NCI-H2029 (cell line): ENCODE results near the gene GFRA1.

ENCODE experiments used
- DNase-seq: peaks from one replicate; lab custom pipeline; 2025; lab: John Stamatoyannopoulos, UW

Gene GFRA1

DNA sequence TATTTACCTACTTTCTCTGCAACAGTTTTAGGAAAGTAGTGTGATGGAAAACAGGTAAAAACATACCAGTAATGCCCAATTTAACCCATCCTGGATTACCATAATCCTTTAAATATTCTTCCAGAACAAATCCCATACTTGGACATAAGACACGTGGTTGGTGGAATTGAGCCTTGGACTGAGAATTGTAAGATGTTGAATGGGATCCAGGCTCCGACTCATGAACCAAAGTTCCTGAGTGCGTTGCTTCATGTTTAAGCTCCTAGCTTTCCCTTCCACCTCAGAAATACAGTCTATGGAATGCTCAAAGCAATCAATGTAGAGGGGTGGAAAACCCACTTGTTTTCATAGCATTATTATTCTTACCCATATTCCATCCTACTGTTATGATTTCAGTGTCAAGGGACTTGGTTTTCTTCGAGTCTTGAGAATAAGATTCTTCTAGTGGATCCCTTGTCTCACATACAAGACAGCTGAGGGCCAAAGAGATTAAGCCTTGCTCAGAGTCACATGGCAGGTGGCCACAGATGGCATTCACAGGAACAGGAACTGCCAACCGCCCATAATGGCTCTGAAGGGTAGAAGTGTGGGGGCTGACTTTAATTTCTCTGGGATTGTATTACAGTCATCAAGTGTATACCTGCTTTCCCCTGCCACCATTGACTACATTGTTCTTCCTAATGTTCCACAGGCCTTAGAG lies 171.2 kb downstream of the GFRA1 start:
- DNase-seq, result no peak

DNA sequence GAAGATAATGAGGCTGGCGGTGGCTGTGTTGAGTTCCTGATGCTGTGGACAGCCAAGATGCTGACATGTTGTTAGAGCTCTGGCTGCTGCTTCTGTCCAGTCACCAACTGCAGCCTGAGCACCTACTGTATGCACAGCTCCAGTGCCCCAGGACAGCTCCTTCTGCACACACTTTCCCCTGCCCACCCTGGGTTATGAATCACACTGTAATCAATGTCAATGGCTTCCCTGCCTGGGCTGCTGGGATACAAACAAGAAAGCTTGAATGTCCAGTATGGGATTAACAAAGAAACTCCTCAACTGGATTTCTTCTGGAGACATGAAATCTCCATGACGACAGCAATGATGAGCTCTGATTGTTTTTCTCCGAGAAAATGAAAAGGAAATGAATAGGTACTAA lies 172.0 kb downstream of the GFRA1 start:
- no peak for DNase-seq

DNA sequence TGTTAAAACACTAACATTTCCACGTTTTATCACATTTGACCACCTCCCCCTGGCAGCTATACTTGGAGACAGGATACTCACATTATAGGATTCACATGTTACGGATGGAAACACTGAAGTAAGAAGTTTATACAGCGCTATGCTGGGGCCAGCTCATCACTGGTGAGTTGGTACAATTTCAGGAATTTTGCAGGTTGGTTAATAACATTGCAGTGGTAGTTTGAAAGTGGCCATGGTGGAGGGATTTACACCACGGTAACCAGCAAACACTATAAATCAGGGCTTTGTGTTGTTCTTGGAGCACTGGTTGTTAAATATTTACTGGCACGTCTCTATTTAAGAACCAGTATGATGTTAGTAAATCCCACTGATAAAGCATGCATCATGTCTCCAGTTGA lies 174.0 kb downstream of the GFRA1 start:
- no peak for DNase-seq

DNA sequence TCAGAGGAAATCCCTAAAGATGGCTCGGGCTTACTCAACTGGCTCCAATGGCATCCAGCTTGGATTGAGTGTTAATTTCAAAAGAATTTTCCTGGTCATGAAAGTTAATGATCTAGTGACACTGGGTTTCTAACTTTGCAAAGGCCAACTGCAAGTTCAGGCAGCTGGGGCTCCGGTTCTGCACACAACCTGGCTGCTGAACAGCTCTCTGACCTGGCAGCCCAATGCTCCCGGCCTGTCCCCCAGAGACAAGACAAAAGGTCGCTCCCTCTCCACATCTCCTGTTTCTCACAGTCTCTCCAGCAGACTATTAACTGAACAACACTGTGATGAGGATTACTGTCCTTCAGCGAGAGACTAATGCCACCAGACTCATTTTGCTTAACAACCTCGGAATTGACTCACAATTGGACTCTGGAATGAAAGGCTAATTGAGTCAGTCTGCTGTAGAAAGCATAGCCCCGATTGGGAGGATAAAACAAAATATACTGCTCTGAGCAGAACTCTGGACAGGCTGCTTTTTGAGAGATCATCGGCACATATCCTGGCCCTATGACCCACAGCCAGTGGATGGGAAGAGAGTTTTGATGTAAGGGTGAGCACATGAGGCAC lies 174.5 kb downstream of the GFRA1 start:
- no peak for DNase-seq

DNA sequence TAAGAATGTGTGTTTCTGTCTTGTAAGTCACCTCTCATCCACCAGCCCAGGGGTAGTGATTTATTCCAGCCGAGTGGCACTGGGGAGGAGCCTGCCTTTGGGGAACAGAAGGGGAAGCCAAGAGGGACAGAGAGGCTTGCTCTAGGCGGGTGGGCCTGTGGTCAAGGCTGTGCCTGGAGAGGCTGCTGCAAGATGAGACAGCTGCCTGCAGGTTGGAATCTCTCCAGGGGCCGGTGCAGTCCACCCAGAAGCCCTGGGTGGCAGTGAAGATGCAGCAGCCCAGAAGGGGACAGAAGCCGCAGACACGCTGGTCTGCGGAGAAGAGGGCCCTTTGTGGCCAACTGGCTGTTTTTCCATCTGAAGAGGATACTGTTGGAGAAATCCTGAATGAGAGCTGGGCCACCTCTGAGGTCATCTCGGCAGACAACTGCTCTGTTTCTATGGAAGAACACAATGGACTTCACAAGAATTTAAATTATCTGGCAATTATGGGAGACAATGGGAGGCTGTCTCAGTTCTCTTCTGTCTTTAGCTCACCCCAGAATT lies 175.7 kb downstream of the GFRA1 start:
- DNase-seq, result no peak

DNA sequence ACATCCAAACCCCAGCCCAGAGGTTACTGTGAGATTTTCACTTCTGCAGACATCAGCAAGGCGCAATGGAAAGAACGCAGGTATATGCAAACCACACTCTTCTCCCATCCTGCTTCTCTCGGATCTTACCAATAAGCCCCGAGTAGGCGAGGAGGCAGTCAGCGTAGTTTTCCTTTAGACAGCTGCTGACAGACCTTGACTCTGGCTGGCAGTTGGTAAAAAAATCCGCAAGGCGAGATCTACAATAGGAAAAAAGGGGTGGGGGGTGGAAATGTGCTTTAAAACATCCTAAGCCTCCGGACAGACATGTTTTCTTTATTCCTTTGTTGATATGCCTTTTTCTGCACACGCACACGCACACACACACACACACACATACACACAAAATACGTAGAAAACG lies 176.5 kb downstream of the GFRA1 start:
- DNase-seq, result no peak

DNA sequence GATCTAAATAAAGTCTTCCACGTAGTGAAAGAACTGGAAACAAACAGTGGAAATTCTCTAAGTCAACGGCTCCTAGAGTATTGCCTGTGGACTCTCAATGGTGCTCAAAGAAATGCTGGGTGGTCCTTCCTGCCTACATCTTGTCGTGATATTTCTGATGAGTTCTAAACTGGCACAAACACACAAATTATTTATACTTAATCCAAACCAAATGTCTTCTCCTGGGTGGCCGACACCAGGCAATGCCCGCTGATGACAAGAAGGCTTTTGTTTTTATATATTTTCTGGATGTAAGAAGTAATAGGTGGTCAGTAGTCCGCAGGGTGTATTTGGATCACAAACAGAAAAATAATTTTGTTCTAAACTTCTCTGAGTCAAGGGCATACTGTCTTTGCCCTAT lies 178.7 kb downstream of the GFRA1 start:
- DNase-seq, result no peak

DNA sequence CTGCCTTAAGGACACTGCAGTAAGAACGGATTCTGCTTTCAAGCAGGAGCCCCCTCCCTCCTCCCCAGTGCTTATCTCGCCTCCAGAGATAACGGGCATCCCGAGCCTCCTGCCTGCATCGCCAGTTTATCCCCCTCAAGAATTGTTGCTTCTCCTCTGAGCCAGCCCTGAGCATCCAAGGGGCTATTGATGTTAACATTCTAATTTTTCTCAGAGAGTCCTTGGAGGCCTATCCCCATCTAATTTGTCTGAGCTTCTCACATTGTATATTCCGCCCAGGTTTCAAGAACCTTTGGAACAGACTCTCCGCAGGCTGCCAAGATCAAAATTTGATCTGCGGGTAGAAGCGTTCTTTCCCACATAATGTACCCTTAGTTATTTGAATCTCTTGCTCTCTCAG lies 180.0 kb downstream of the GFRA1 start:
- DNase-seq, result no peak

DNA sequence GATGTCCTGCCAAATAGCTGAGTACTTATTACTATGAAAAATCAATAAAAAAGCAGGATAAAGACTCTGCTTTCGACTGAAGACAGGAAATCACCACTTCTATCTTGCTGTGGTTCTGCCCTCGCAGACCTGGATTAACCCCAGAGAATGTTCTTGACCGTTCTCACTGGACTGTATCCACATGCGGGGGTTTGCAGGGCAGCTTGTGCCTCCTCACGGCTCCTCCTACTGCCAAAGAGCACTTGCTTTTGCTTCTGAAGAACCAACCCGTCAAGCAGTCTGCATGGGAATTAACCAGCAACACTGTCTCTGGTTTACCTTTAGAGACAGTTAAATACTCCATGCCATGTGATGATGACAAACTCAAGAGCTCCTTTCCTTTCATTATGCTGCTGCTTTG lies 184.0 kb downstream of the GFRA1 start:
- no peak for DNase-seq

DNA sequence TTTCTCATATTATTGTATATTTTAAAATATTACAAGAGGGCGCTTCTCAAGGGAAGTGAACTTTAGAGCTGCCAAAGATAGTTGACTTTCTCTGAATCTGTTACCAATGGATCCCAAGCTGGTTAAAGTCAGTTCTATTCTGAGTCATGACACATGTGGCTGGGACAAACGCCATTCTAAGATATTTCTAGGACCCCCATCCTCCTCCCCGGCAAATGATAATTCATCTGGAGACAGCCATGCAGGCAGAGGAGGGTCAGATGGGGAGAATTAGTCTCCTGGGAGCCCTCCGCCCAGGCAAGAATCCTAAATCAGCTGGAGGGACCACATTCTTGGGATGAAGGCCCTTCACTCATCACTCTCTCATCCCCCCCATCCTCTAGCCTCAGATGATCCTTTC lies 187.7 kb downstream of the GFRA1 start:
- no peak for DNase-seq

DNA sequence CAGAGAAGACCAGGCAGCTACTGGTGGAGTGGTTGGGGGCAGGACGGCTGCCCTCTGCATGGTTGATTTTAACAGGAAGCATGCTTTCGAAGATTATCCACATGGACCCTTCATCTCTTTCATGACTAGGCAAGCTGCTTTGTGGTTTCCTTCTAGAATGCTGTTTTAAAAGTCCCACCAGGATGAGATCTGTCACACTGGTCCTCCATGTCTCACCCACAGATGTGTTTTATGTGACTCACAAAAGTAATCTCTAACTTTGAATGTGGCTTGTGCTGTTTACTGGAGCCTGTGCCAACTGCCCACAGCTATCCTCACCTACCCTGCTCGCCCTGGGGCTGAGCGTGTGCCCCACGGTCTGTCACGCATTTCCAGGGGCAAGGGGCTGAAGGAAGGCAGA lies 188.8 kb downstream of the GFRA1 start:
- DNase-seq, result no peak

DNA sequence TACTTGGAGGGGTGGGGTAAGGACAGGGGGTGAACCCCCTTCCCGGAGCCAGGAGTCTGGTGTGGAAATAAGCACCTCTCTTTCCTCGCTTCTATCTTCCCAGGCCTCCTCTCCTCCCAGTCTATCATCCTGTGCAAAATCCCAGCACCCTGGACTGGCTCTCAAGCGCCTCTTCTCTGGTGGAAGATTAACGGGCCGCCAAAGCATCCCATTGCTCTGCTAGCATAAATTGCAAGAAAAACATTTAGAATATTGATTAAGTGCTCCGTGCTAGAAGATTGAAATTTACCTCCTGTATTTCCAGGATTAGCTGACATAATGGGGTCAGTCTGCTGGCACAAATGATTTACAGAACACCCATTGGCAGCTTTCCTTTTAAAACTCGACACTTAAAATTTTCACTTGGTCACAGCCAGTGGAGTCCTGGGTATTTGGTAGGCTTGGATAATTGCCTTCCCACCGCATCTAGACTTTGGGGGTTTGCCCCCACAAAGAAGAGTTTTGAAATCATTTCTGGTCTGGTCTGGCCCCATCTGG lies 189.7 kb downstream of the GFRA1 start:
- DNase-seq, result no peak

DNA sequence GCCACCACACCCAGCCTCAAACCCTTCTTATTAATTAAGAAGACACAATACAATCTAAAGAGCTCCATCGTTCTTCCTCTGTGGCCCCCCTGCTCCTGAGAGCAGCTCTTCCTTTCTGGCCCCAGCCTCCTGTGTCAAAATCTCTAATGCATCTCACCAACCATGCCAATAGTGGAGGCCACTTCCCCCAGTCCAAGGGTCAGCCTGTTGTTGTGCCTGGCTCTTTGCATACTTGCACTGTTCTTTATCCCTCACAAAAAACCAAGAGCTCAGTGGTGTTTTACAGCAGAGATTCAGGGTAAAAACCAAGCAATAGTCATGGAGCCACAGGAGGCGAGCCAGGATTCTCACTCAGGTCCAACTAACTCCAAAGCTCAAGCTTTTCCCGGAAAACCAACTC lies 190.2 kb downstream of the GFRA1 start:
- DNase-seq, result no peak

DNA sequence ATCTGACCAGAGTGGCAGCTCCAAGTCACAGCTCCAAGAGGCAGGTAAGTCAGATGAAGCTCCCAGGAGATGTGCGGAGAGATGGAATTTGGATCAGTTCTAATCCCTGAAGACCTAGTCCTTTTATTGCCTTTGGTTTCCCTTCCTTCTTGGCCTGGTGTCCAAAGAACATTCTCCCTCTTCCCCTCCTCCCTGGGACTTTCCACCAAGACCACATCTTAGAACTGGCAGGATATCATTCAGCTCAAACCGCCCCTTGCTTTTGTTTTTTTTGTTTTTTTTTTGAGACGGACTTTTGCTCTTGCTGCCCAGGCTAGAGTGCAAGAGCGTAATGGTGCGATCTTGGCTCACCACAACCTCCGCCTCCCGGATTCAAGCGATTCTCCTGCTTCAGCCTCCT lies 190.8 kb downstream of the GFRA1 start:
- no peak for DNase-seq

DNA sequence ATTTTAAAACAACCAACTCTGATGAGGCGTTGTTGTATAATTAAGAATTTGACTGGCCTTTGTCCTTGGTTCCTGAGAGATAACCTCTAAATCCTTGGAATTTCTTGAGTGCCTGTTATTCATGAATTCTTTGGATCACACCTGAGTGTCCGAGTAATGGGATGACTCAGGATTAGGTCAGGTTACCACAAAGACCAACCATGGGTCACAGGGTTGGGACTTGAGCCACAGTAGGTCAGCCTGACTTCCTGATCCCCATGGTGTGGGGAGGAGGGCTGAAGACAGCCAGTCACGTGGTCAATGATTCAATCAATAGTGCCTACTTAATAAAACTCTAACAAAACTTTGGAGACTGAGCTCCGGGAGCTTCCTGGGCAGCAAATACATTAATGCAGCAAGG lies 192.5 kb downstream of the GFRA1 start:
- DNase-seq, result no peak

DNA sequence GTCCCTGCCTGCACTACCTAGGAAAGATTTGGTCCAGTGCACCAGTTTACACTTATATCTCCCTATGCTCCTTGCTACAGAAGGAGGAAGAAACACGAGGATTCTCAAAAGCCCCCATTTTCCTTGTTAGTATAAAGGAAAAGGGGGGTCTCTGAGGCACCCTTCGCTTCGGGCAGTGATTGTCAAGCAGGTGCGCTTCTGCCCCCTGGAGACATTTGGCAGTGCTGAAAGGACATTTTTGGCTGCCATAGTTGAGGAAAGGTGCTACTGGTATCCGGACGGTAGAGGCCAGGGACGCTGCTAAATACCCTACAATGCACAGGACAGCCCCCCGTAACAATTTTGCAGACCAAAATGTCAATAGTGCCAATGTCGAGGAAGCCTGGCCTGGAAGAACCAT lies 193.7 kb downstream of the GFRA1 start:
- DNase-seq, result no peak

DNA sequence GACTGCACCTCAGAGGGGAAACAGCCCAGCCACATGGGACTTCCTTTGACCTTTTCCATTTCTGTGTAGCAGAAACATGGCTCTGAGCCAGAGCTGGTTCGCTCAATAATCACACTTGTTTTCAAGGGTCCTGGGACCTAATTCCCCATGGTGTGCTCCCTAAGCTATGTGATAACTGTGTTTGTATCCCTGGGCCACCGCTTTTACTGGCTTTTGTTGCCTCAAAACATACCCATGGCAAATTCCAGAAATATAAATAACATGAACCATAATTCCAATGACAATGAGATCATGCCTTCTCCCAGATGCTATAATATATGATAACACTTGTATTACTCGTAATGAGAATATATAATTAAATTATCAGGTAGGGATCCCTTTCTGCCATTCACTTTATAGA lies 196.4 kb downstream of the GFRA1 start:
- no peak for DNase-seq

DNA sequence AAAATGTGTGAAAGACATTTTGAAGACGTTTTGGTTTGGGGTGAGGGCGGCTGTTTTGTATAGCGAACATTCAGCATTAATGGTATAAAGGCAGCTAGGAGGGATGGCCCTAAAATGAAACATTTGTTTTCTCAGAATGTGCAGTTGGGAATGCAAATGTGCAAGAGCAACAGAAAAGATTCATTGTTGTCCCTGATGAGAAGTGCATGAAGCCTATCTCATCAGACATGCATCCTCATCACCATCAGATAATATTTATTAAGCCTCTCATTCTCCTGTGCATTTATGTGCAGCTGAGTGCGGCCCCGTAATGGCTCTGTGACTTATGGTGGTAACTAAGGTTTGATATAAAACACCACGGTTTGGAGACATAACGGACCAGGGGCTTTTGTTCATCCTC lies 199.5 kb downstream of the GFRA1 start:
- DNase-seq, result no peak

DNA sequence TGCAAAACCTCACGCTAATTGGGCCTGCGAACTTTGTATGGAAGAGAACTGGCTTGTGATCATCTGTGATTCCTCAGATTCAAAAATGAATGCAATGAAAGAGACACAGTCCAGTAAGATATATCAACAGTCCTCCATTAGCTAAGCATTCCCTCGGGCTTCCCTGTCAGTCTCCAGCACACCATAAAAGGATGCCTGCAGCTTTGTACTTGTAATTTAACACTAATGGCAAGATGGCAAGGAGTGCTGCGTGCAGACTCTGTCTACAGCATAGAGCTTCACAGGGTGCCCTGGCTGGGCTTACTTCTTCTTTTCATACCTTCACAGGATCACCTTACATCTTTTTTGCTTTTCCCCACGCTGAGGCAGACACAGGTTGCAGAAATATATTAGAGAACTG lies 200.0 kb downstream of the GFRA1 start:
- no peak for DNase-seq

DNA sequence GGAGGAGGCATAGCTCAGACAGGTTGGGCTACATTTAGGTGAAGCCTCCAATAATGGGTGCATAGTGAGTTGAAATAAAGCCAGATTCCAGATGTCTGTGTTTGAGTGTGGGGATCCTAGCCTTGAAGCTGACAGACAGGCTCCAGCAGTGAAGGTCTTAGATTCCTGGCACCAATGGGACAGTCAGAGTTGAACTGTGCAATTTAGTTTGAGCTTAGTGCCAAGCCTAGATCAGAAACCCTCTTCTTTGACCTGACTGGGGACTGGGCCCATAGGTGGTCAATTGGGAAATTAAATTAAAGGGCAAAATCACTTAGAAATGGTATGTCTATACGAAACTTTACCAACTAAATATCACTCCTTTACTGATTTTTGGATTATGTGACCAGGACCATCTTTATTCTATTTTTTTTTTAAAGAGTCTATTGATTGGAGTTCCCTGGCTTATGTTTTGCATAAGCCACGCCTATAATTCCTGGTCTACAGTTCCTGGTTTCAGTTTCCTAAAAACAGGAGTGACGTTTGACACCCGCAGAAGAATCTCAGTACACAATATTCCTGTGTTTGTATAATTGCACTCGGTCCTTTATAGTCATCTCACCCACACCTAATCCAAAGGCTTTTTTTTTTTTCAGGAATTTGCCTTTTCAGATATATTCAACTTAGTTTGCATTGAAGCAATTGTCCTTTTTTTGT lies 201.4 kb downstream of the GFRA1 start:
- no peak for DNase-seq

DNA sequence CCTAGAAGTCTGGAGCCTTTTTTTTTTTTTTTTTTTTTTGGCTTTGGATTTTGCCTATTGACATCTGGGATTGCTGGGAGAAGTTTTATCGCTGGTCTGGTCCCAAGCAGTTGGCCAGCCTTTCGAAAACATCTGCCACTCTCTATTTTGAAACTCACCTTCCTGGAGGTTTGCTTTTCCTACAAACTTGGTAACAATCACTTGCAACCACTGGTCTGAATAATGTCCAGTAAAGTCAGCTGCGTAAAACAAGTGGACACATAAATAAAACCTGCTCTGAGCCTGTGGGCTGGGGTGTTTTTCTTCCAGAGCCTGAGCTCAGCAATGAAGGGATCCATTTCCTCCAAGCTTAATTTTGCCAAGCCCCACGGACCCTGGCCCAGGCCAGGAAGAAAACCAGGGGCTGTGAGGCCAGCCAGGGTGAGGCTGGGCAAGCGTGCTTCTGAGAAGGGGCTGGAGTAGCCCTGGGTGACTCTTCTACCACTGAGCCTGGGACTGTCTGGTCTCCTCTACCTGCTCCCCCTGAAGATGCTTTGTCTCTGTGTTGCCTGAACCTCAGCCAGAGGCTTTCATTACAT lies 202.2 kb downstream of the GFRA1 start:
- DNase-seq, result no peak

DNA sequence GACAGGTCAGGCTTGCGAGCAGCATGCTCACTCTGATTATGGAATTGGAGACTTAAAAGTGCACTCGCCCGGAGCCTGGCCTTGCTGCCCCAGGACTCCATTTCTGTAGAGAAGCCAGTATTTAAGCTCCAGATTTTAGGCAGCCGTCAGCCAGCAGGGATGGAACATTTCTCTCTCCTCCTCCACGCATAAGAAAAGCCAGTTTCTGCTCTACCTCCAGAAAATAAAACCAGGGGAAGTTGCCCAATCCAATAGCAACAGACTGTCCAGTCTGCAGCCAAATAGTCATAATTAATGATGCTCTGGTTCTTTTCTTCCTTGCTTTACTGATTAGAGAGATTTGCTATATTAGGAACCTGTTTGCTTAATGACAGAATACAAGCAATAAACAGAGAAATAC lies 203.2 kb downstream of the GFRA1 start:
- no peak for DNase-seq

DNA sequence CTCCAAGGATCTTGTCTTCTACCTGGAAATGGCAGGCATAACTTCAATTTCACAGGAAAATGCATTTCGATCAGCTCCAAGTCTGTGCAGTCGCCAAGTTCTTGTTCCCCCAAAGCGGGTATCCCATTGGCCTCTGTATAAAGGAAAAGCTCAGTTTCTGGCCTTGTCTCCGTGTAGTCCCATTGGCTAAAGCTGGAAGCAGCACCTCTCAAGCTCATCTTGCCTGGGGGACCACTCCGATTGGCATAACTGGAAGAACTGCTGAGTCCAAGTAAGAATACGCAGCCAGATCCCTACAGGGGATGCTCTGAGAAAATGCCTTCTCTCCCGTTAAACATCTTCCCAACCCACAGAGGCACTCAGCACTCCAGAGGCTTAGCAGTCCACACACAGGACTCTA lies 205.2 kb downstream of the GFRA1 start:
- no peak for DNase-seq
